GM12873 (cell line): ENCODE measurements around the gene RMDN3.

Experiments
- TF ChIP-seq, protein P1 (sequence below): IDR thresholded peaks from 2 replicates; pipeline ENCODE4 v1.5.1; 2012; ENCODE audit warnings: low read depth, mild to moderate bottlenecking, moderate library complexity, low read length, control low read depth; ENCODE audit not compliant: insufficient read depth; ENCODE audit errors: missing control alignments

Gene RMDN3

DNA sequence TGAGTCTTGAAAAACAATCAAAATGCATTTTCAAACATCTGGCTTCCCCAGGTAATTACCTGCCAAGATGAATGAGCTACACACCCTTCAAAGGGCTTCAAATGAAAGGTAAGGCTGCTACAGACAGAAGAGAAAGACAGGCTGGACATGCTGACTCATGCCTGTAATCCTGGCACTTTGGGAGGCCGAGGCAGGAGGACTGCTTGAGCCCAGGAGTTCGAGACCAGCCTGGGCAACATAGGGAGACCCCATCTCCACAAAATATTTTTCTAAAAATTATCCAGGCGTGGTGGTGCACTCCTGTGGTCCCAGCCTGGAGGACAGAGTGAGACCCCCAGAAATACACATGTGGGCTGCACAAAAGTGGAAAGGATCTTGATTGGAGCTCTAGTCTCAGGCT, 37.3 kb upstream of the RMDN3 start:
- TF ChIP-seq, protein P1, sequence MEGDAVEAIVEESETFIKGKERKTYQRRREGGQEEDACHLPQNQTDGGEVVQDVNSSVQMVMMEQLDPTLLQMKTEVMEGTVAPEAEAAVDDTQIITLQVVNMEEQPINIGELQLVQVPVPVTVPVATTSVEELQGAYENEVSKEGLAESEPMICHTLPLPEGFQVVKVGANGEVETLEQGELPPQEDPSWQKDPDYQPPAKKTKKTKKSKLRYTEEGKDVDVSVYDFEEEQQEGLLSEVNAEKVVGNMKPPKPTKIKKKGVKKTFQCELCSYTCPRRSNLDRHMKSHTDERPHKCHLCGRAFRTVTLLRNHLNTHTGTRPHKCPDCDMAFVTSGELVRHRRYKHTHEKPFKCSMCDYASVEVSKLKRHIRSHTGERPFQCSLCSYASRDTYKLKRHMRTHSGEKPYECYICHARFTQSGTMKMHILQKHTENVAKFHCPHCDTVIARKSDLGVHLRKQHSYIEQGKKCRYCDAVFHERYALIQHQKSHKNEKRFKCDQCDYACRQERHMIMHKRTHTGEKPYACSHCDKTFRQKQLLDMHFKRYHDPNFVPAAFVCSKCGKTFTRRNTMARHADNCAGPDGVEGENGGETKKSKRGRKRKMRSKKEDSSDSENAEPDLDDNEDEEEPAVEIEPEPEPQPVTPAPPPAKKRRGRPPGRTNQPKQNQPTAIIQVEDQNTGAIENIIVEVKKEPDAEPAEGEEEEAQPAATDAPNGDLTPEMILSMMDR = no peak

DNA sequence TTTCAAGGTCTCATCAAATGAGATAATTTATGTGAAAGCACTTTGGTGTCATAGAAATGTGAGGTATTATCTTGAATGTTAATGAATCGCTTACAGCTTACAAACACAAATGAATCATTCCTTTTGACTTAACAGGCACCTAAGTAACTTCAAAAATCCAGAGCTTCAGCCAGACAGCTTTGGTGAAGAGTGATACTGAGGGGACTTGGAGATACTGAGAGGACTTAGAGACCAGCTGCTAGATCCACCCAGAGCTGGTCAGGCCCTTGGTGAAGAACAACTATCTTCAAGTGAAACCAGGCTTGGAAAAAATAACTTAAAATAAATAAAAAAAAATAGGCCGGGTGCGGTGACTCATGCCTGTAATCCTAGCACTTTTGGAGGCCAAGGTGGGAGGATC, 35.7 kb upstream of the RMDN3 start:
- TF ChIP-seq, protein P1 = no peak

- TF ChIP-seq, protein P1 = no peak
Measured at GRCh38 chr15:40789999-40790398, 34.9 kb upstream of the RMDN3 start.

DNA sequence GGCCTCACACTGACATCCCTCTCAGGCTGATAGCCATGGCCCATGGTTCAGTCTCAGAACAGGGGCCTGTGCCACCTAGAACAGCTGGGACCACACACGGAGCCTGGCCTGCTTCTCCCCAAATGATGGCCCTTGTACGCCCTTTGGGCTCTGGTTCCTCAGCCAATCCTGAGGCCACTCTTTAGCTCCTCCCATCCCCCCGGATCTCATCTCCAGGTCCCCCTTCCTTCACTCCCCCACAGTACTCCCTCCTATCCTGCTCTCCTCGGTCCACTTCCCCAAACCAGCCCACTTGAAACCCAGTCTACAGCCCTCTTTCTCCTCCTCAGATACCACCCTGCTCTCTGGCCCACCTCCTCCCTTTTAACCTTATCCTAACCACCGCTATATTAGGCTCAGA, 34.1 kb upstream of the RMDN3 start:
- TF ChIP-seq, protein P1 = no peak

DNA sequence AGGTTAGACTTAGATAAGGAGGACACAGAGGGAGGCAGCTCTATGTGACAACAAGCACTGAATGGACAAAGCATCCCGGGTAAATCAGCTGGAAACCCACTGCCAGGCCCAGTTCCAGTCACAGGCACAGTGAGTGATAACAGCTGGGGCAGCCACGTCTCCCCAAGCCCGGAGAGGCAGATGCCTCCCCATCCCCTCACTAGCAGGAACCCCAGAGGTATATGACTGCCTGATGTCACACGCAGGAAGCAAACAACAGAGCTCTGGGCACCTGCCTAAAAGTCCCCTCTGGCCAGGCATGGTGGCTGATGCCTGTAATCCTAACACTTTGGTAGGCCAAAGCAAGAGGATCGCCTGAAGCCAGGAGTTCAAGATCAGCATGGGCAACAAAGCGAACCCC, 32.9 kb upstream of the RMDN3 start:
- TF ChIP-seq, protein P1 = no peak

DNA sequence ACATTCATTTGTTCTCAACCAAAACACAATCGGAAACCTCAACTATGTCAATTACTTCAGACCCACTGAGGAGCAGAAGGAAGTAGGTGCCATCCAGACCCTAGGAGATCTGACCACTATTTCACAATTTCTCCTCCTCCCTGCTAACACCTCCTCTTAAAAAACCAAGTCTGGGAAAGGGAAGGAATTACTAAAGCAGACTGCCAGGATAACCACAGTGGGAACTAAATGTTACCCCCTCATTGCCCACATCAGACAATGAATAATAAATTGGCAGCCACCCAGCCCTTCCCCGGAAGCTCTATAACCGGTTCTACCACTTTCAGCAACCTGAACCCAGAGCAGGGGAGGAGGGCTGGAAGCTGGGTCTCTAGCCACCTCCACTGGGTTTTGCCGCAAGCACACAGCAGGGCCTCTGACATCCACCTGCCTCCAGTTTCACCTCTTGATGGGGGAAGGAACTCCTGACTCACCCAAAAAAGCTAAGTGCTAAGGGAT, 32.3 kb upstream of the RMDN3 start:
- TF ChIP-seq, protein P1 = no peak

GRCh38 chr15:40785814-40786213, 30.8 kb upstream of the RMDN3 start:
- TF ChIP-seq, protein P1 = no peak
